Stimulated activated CD4-positive, alpha-beta T cell treated with anti-CD3 and anti-CD28 coated beads, Interleukin-2, amount 100 ng/mL, for 24 hours (primary cell): ENCODE results near the gene LIPC.

ENCODE experiments used
- DNase-seq, 2 donors: peaks; one replicate each; pipeline ENCODE4 v3.0.0-alpha.2; 2020

Gene LIPC

GRCh38 chr15:58561321-58561720 lies 129.5 kb downstream of the LIPC start:
- no peak for DNase-seq

GRCh38 chr15:58562135-58562534 lies 130.3 kb downstream of the LIPC start:
- DNase-seq = no peak

GRCh38 chr15:58564981-58565380 lies 133.2 kb downstream of the LIPC start:
- no peak for DNase-seq

- DNase-seq = no peak
Measured at GRCh38 chr15:58565619-58566018, 133.8 kb downstream of the LIPC start.

- DNase-seq = no peak
Measured at GRCh38 chr15:58566029-58566428, 134.2 kb downstream of the LIPC start.

GRCh38 chr15:58568157-58568571 lies 136.4 kb downstream of the LIPC start:
- no peak for DNase-seq

- no peak for DNase-seq
Measured at GRCh38 chr15:58569455-58569854, 137.7 kb downstream of the LIPC start.

- DNase-seq = no peak
Measured at GRCh38 chr15:58571491-58571890, 139.7 kb downstream of the LIPC start.

GRCh38 chr15:58572521-58572920 lies 140.7 kb downstream of the LIPC start:
- DNase-seq = no peak

- no peak for DNase-seq
Measured at GRCh38 chr15:58573270-58573669, 141.5 kb downstream of the LIPC start.

- no peak for DNase-seq
Measured at GRCh38 chr15:58574631-58575030, 142.8 kb downstream of the LIPC start.

- no peak for DNase-seq
Measured at GRCh38 chr15:58575045-58575786, 143.4 kb downstream of the LIPC start.

GRCh38 chr15:58576657-58577056 lies 144.9 kb downstream of the LIPC start:
- no peak for DNase-seq

- DNase-seq = no peak
Measured at GRCh38 chr15:58582160-58582559, 150.4 kb downstream of the LIPC start.

GRCh38 chr15:58583171-58583908 lies 151.5 kb downstream of the LIPC start:
- DNase-seq = no peak

- no peak for DNase-seq
Measured at GRCh38 chr15:58584789-58585461, 153.1 kb downstream of the LIPC start.

GRCh38 chr15:58585693-58586443 lies 154.1 kb downstream of the LIPC start:
- no peak for DNase-seq

- no peak for DNase-seq
Measured at GRCh38 chr15:58587486-58587885, 155.7 kb downstream of the LIPC start.

- DNase-seq = no peak
Measured at GRCh38 chr15:58588096-58588495, 156.3 kb downstream of the LIPC start.

GRCh38 chr15:58589047-58589446 lies 157.3 kb downstream of the LIPC start:
- no peak for DNase-seq

- no peak for DNase-seq
Measured at GRCh38 chr15:58590236-58590635, 158.4 kb downstream of the LIPC start.

GRCh38 chr15:58590926-58591325 lies 159.1 kb downstream of the LIPC start:
- DNase-seq = no peak

- no peak for DNase-seq
Measured at GRCh38 chr15:58593870-58594269, 162.1 kb downstream of the LIPC start.
